Spinal cord (tissue), 10 donors: ENCODE data around the gene ILRUN. TPM values are rescaled to one million over a fixed set of nuclear protein-coding genes. Genes with fewer than 3 reads are reported as not detected.
A peak's percentile ranks its signal among the peaks of the same experiment; 100 is the strongest.

Experiments
- DNase-seq, 6 donors: peaks; one replicate each; pipeline versions ENCODE4 v3.0.0 to v3.0.0-alpha.2; 2013 to 2015; ENCODE audit warnings: low spot score in 6 of 6, low read depth in 4 of 6
- H3K27ac ChIP-seq: one replicate; pipeline ENCODE4 v1.5.1; 2013; ENCODE audit warnings: low read depth, low read length, control low read depth
- H3K27me3 ChIP-seq: one replicate; pipeline ENCODE4 v1.6.1; 2013; ENCODE audit warnings: low read length; ENCODE audit not compliant: control insufficient read depth, insufficient read depth
- H3K36me3 ChIP-seq: one replicate; pipeline ENCODE4 v1.6.1; 2013; ENCODE audit warnings: low read length; ENCODE audit not compliant: control insufficient read depth, insufficient read depth
- H3K4me1 ChIP-seq: one replicate; pipeline ENCODE4 v1.6.1; 2013; ENCODE audit warnings: low read length; ENCODE audit not compliant: control insufficient read depth, insufficient read depth
- H3K4me3 ChIP-seq: one replicate; pipeline ENCODE4 v1.5.1; 2013; ENCODE audit warnings: low read depth, low read length, control low read depth
- H3K9me3 ChIP-seq: one replicate; pipeline ENCODE4 v1.6.1; 2013; ENCODE audit warnings: low read length; ENCODE audit not compliant: control insufficient read depth, insufficient read depth
- WGBS: methylation state at CpG from one replicate; pipeline ENCODE4 v1.1.5; 2013; ENCODE audit warnings: missing lambda C conversion rate; ENCODE audit not compliant: insufficient coverage; 5-methylcytosine and 5-hydroxymethylcytosine counted together
- polyA plus RNA-seq, 2 donors: library from polyadenylated mRNA; unstranded; fragments of 120-200 nt; gene quantifications; one replicate each; pipeline ENCODE4 v1.2.1, GENCODE V29; 2013; ENCODE audit not compliant: insufficient read length in 2 of 2
- total RNA-seq, 2 donors: library from RNA; depleted of rRNA in 1 of 2; stranded (reverse); fragments of 120-200 nt in 1 of 2; fragments of >200 nt in 1 of 2; gene quantifications; one replicate each; pipeline versions ENCODE4 v1.2.3 to v1.2.4, GENCODE V29; 2013 to 2014
- donor health status: healthy.

ILRUN gene
- total and polyA plus RNA-seq, 4 donors = 29.6 to 38.0 (median 35.7) TPM

- Histone ChIP-seq H3K4me3 (no peak overlapping the region), H3K9me3 (no peaks in the 10 kb centered on the region), H3K36me3 (no peaks in the 10 kb centered on the region), H3K27me3 (no peaks in the 10 kb centered on the region), H3K27ac (no peak overlapping the region), H3K4me1 (peaks cover 3% of the 10 kb centered on the region)
- WGBS = 20% methylated on average over 2 of the region's 3 CpGs
- no peak for DNase-seq
These were observed 8.7 kb upstream of the ILRUN start for GRCh38 chr6:34705241-34705640.

GRCh38 chr6:34701199-34701598 lies 4.6 kb upstream of the ILRUN start:
- no peaks in the 10 kb centered on the region for H3K36me3 ChIP-seq
- no peak overlapping the region for H3K4me3 ChIP-seq
- no peak for DNase-seq
- H3K9me3 ChIP-seq = no peaks in the 10 kb centered on the region
- no peaks in the 10 kb centered on the region for H3K4me1 ChIP-seq
- no peaks in the 10 kb centered on the region for H3K27me3 ChIP-seq
- no peak overlapping the region for H3K27ac ChIP-seq
- WGBS = 84% methylated on average over 6 of the region's 9 CpGs

GRCh38 chr6:34697904-34698559 lies 1.5 kb upstream of the ILRUN start:
- 94% methylated on average over 2 of the region's 5 CpGs for WGBS
- no peak for DNase-seq
- Histone ChIP-seq H3K4me3 (no peak overlapping the region), H3K4me1 (peaks cover 18% of the 10 kb centered on the region), H3K27me3 (no peaks in the 10 kb centered on the region), H3K27ac (no peak overlapping the region), H3K36me3 (no peaks in the 10 kb centered on the region), H3K9me3 (no peaks in the 10 kb centered on the region)

- no peak for DNase-seq
These were observed 923 bp upstream of the ILRUN start for GRCh38 chr6:34697544-34697836.

GRCh38 chr6:34696189-34696738 lies 303 bp downstream of the ILRUN start:
- H3K4me3 ChIP-seq = peak overlapping the region; percentile 81
- no peaks in the 10 kb centered on the region for H3K27me3 ChIP-seq
- peaks cover 18% of the 10 kb centered on the region for H3K4me1 ChIP-seq
- WGBS = 0% methylated on average over 37 of the region's 41 CpGs
- no peaks in the 10 kb centered on the region for H3K36me3 ChIP-seq
- H3K27ac ChIP-seq = peak overlapping the region; percentile 91
- H3K9me3 ChIP-seq = no peaks in the 10 kb centered on the region
- peak in 2 of 6 donors; percentile 26 to 35 for DNase-seq

More at GRCh38 chr6:34697544-34697836, 923 bp upstream of the ILRUN start:
- Histone ChIP-seq H3K27me3 (no peaks in the 10 kb centered on the region), H3K9me3 (no peaks in the 10 kb centered on the region), H3K27ac (no peak overlapping the region), H3K4me3 (no peak overlapping the region), H3K4me1 (peaks cover 18% of the 10 kb centered on the region), H3K36me3 (no peaks in the 10 kb centered on the region)
- WGBS = 50% methylated on average over 2 of the region's 5 CpGs

GRCh38 chr6:34695729-34696188 lies 808 bp downstream of the ILRUN start:
- no peaks in the 10 kb centered on the region for H3K9me3 ChIP-seq
- peaks cover 18% of the 10 kb centered on the region for H3K4me1 ChIP-seq
- H3K36me3 ChIP-seq = no peaks in the 10 kb centered on the region
- peak overlapping the region; percentile 91 for H3K27ac ChIP-seq
- no peaks in the 10 kb centered on the region for H3K27me3 ChIP-seq
- WGBS = 12% methylated on average over 5 of the region's 5 CpGs
- DNase-seq = peak in 1 of 6 donors; percentile 9
- H3K4me3 ChIP-seq = peak overlapping the region; percentile 81

GRCh38 chr6:34692280-34692679 lies 4.3 kb downstream of the ILRUN start:
- no peaks in the 10 kb centered on the region for H3K9me3 ChIP-seq
- no peak overlapping the region for H3K27ac ChIP-seq
- peaks cover 3% of the 10 kb centered on the region for H3K36me3 ChIP-seq
- no peaks in the 10 kb centered on the region for H3K27me3 ChIP-seq
- WGBS = no CpG with 5 or more reads among the region's 4 CpGs
- no peak overlapping the region for H3K4me3 ChIP-seq
- DNase-seq = no peak
- peaks cover 18% of the 10 kb centered on the region for H3K4me1 ChIP-seq

GRCh38 chr6:34689742-34690141 lies 6.8 kb downstream of the ILRUN start:
- H3K27ac ChIP-seq = no peak overlapping the region
- peaks cover 8% of the 10 kb centered on the region for H3K4me1 ChIP-seq

GRCh38 chr6:34688956-34689355 lies 7.6 kb downstream of the ILRUN start:
- H3K27me3 ChIP-seq = no peaks in the 10 kb centered on the region
- WGBS = 100% methylated on average over 1 of the region's 5 CpGs

More at GRCh38 chr6:34689742-34690141, 6.8 kb downstream of the ILRUN start:
- no peak overlapping the region for H3K4me3 ChIP-seq
- H3K9me3 ChIP-seq = no peaks in the 10 kb centered on the region
- peaks cover 3% of the 10 kb centered on the region for H3K36me3 ChIP-seq
- no peak for DNase-seq
- H3K27me3 ChIP-seq = no peaks in the 10 kb centered on the region

GRCh38 chr6:34684919-34685318 lies 11.6 kb downstream of the ILRUN start:
- Histone ChIP-seq H3K27ac (no peak overlapping the region), H3K27me3 (no peaks in the 10 kb centered on the region), H3K36me3 (peaks cover 3% of the 10 kb centered on the region), H3K4me3 (no peak overlapping the region), H3K9me3 (no peaks in the 10 kb centered on the region), H3K4me1 (no peaks in the 10 kb centered on the region)
- WGBS = 60% methylated on average over 1 of the region's 2 CpGs
- DNase-seq = no peak

More at GRCh38 chr6:34688956-34689355, 7.6 kb downstream of the ILRUN start:
- Histone ChIP-seq H3K36me3 (peaks cover 3% of the 10 kb centered on the region), H3K9me3 (no peaks in the 10 kb centered on the region), H3K27ac (no peak overlapping the region), H3K4me3 (no peak overlapping the region), H3K4me1 (peaks cover 4% of the 10 kb centered on the region)
- DNase-seq = no peak
